HG02938 (cell line): ENCODE data around the gene OR10D3.
"Not testable (repeated sequence)": the region's sequence is repeated elsewhere in the genome, so short reads cannot be mapped to it uniquely, and the experiment has no call there.

ENCODE experiments used
- ATAC-seq: cut with Tn5 transposase; IDR thresholded peaks from one replicate; pipeline ENCODE4 v1.9.1; 2021; ENCODE audit warnings: mild to moderate bottlenecking, moderate library complexity; ENCODE audit not compliant: unreplicated experiment

OR10D3 gene

GRCh38 chr11:124183068-124183467 is at the start of gene OR10D3:
Gene OR10D3, plus strand, starts transcription at chr11:124183345. Its CDS starts 1,925 bp downstream, at chr11:124185270.
- no peak for ATAC-seq

DNA sequence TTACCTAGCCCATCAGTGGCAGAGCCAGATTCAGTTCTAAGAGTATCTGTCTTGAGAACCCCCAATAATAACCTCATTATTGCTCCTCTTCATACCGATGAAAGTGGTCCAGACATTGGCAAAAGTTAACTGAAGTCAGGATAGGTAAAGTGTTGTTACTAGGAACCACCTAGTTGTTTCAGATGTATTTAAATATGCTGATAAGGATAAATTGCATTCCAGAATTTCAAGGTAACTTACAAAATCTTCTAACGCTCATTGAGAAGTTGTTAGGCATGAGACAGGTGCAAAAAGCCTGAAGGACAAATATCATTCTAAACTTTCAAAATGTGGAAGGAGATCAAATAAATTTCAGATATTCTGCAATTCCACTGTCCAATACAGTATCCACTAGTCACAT is 40.1 kb upstream of the OR10D3 start:
- no peak for ATAC-seq

DNA sequence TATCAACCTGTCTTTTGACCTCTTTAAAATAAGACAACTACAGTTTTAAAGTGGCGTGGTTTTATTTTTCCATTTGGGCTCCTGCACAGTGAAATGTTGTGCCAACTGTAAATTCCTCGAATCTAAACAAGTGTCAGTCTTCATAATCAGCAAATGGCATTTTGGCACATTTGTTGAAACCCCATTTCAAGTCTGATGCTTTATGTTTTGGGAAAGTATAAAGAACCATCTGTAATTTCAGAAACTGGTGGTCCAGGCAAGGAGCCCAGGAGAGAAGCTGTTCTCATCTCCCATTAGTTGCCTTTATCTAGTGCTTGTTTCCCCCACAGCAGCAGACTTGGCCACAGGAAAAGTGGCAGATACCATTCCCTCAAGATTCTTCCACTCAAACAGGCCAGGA is 35.2 kb upstream of the OR10D3 start:
- no peak for ATAC-seq

DNA sequence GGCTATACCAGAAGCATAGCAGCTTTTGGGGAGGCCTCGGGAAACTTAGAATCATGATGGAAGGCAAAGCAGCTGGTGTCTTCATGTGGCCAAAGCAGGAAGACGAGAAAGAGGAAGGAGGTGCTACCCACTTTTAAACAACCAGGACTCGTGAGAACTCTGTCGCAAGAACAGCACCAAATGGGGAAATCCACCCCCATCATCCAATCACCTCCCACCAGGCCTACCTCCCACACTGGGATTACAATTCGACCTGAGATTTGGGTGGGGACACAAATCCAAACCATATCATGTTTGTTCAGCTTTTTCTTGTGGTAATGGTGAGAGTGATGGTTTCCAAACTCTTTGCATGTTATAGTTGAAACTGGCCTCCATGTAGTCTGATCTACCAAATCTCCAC is 32.5 kb upstream of the OR10D3 start:
- ATAC-seq: no peak

- ATAC-seq: no peak
Observed at GRCh38 chr11:124152770-124153407, 30.3 kb upstream of the OR10D3 start.

DNA sequence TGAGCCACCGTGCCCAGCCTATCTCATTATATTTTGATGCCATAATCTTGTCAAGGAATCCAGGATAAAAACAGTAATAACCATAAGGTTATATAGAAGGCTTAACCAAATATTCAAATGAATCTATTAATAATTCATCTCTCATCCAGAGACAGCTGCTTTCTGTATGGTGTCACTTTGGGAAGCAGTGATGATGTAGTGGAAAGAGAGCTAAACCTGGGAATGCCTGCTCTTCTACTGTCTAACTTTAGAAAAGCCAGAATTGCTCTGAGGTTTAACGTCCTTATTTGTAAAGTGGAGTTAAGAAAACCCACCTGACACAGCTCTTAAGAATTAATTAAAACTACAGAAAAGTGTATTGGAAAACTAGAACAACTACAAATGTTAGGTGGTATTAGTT is 29.3 kb upstream of the OR10D3 start:
- no peak for ATAC-seq

DNA sequence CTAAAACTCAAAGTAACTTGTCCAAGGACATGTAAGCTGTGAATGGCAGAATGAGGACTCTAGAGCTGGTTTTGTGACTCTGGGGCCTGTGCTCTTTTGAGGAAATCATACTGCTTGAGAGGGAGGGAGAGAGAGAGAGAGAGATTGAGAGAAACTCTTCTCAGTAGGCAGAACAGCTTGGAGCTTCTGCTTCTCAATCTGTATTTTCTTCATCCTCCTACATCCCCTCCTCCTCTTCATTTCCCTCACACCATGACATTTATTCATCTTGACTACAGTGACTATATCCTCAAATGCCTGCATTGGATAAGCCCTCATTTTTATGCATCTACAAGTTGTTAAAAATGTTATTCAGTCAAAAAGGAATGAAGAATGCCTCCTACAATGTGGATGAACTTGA is 23.7 kb upstream of the OR10D3 start:
- no peak for ATAC-seq

- no peak for ATAC-seq
Observed at GRCh38 chr11:124160986-124161385, 22.2 kb upstream of the OR10D3 start.

- ATAC-seq: no peak
Observed at GRCh38 chr11:124167826-124168231, 15.3 kb upstream of the OR10D3 start.

DNA sequence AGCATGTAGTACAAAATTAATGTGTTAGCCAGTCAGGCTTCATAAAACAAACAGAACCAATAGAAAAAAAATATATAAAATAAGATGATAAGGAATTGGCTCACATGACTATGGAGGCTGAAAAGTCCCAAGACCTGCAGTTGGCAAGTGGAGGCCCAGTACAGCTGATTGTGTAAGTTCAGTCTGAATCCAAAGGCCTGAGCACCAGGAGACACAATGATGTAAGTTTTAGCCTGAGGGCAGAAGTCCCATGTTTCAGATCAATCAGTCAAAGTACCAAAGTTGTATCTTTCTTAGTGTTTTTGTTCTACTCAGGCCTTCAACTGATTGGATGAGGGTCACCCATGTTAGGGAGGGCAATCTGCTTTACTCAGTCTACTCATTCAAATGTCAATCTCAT is 14.3 kb upstream of the OR10D3 start:
- ATAC-seq: no peak

- ATAC-seq: not testable (repeated sequence)
Observed at GRCh38 chr11:124170315-124170714, 12.8 kb upstream of the OR10D3 start.

DNA sequence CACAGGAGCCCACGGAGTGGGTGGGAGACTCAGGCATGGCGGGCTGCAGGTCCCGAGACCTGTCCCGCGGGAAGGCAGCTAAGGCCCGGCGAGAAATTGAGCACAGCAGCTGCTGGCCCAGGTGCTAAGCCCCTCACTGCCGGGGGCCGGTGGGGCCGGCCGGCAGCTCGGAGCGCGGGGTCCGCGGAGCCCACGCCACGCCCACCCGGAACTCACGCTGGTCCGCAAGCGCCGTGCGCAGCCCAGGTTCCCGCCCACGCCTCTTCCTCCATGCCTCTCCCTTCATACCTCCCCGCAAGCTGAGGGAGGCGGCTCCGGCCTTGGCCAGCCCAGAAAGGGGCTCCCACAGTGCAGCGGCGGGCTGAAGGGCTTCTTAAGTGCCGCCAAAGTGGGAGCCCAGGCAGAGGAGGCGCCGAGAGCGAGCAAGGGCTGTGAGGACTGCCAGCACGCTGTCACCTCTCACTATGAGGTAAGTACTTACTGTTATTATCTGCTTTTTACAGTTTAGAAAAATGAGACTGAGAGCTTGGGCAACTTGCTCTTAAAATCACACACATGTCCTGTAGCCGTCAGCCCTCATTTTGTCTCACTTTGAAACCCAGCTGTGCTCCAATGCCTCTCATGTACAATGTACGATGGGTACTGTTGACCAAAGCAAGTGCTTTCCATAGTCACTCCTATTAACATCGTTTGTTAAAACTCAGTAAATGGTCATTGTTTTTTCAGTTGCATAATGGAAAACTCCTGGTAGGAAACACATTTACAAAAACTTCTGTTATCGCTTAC is 12.2 kb upstream of the OR10D3 start:
- no peak for ATAC-seq

GRCh38 chr11:124172101-124172500 is 11.0 kb upstream of the OR10D3 start:
- ATAC-seq: no peak

DNA sequence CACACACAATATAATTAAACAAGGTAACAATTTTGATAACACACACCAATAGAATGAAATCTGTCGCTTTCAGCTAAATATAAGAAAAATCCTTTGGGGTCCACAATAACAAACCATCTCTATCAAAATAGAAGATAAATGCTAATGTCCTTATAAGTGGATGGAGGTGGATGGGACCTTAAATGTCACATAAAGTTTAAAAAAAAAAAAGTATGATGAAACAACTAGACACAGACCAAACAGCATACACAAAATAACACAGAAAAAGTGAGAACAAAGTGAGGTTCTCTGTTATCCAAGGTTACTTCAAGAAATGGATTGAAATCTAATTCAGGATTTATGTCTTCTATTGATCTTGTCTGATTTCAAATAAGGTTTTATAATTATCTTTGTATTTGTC is 10.5 kb upstream of the OR10D3 start:
- ATAC-seq: no peak

- ATAC-seq: no peak
Observed at GRCh38 chr11:124174001-124174583, 9.1 kb upstream of the OR10D3 start.

DNA sequence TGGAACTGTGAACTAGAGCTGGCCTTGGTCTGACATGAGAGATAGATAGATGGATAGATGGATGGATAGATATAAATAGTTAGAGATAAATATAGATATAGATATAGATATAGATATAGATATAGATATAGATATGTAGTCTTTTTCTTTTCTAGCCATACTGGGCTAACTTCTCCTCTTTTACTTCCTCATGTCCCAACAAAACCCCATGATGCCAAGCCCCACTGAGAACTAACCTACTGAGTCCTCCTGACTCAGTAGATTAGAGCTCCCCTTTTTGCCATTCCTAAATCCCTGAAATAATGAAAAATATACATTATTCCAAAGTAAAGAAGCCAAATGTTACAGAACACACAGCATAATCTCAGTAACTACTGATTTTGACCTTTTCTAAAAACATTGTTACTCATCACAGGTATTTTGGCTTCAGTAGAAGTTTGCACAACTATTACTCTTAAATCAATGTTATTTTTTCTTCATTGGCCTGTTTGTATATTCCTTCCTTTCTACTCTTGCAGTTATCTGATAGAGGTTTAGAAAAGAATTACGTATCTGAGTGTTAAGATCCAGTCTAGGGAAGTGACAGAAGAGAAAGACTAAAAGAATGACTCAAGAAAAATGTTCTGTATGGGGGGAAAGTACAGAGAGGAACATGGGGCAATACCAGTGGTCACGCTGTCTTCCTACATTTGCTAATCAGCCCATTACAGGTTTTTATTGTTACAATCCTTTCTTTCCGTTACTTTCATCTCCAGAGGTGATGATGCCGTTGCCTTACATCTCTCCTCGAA is 6.0 kb upstream of the OR10D3 start:
- no peak for ATAC-seq

DNA sequence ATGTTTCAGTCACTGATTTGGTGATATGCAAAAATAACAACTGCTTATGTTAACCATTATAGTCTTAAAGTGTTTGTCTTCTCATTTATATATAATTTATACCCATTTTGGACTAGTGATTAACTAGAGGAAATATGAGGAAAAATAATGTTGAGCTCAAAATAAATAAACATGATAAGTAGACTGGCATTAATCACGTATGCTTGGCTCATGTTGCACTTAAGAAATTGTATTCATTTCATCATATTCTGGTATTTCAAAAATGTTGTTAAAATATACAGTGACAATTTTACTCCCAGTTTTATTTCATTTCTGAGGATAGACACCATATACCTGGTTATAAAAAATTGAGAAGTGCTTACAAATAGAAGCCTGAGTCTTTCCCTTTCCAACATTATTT is 3.8 kb upstream of the OR10D3 start:
- ATAC-seq: no peak

- ATAC-seq: no peak
Observed at GRCh38 chr11:124190298-124191139, 7.4 kb downstream of the OR10D3 start.

DNA sequence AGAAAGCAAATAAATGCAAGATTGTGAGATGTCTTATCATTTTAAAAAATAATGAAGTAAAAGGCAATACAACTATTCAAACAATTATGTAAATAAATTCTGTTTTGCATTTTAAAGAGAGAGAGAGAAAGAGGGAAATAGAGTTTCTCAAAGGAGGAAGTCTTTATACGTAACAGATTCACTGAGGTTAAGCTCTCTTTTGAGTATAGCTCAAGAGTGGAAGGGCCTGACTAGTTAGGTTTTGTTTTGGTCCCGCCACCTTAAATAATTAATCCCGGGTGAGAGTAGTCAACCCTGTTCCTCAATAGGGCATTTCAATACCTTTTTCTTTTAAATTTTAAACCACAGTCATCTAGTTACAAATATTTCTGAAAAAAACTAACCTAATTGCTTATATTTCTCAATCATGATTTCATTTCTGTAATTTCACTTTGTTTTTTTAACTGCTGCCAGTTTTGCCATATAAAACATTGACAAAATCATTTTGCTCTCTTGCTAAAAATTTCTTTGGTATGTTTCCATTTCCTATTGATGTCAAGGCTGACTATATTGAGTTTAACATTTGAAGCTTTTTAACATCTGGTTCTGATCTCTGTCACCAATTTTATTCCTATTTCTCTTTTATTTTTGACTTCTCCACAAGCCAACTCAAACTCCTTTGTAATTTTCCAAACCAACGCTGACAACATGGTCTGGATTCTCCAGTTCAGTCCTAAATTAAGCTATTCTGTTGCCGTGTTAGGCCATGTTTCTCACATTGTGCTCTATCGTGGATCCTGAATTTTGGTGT is 10.3 kb downstream of the OR10D3 start:
- ATAC-seq: peak; percentile 81
